ENCODE measurements around the gene LATS2. TPM values are rescaled to one million over a fixed set of nuclear protein-coding genes. Genes with fewer than 3 reads are reported as not detected.

Gene LATS2
- total RNA-seq, 1 experiment from 2014 or later, result 18.8 TPM

DNA sequence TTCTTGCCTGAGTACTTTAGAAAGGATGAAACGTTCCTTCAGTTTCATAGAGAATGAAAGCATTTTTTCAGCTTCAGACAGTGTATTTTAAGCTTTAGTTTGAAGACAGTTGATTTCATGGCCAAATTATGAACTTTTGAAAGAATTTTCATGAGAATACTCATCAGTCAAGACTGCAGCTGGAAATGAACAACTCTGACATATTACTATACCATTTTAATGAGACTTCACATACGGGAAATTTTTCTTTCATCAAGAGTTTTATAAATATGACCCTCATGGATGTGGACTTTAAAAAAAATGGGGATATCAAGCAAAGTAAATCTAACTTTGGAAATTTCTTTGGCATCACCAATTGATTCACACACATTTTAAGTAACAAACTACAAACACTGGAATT, 6.4 kb downstream of the LATS2 start:
- H3K27ac ChIP-seq (ENCODE audit: low read depth, low read length), result no peak overlapping the region
- no peaks in the 10 kb centered on the region for H3K9me3 ChIP-seq (ENCODE audit: control insufficient read depth in 1 of 2, insufficient read depth in 1 of 2, low read depth in 1 of 2, low read length in 2 of 2)
- ATAC-seq, result no peak
- TF ChIP-seq CEBPB (IDR thresholded peaks at IDR 0.05; ENCODE audit: low read depth) (no peak), ZNF274 (IDR thresholded peaks at IDR 0.05; ENCODE audit: low read depth, low read length) (no peak), YY1 (IDR thresholded peaks at IDR 0.05; ENCODE audit: extremely low read depth, insufficient replicate concordance, low read depth, low read length) (no peak), POLR2A (IDR thresholded peaks at IDR 0.05; ENCODE audit: borderline replicate concordance, extremely low read depth, insufficient read depth, insufficient read length) (no peak), ZFX (IDR thresholded peaks at IDR 0.05) (no peak), SP1 (IDR thresholded peaks at IDR 0.05; ENCODE audit: low read depth) (no peak), CBX3 (IDR thresholded peaks at IDR 0.05; ENCODE audit: low read depth) (no peak)
- TF ChIP-seq, protein P1, sequence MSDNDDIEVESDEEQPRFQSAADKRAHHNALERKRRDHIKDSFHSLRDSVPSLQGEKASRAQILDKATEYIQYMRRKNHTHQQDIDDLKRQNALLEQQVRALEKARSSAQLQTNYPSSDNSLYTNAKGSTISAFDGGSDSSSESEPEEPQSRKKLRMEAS (IDR thresholded peaks at IDR 0.05), result no peak
- TF ChIP-seq, protein P2, sequence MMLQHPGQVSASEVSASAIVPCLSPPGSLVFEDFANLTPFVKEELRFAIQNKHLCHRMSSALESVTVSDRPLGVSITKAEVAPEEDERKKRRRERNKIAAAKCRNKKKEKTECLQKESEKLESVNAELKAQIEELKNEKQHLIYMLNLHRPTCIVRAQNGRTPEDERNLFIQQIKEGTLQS (IDR thresholded peaks at IDR 0.05), result no peak
- TF ChIP-seq, protein P3, sequence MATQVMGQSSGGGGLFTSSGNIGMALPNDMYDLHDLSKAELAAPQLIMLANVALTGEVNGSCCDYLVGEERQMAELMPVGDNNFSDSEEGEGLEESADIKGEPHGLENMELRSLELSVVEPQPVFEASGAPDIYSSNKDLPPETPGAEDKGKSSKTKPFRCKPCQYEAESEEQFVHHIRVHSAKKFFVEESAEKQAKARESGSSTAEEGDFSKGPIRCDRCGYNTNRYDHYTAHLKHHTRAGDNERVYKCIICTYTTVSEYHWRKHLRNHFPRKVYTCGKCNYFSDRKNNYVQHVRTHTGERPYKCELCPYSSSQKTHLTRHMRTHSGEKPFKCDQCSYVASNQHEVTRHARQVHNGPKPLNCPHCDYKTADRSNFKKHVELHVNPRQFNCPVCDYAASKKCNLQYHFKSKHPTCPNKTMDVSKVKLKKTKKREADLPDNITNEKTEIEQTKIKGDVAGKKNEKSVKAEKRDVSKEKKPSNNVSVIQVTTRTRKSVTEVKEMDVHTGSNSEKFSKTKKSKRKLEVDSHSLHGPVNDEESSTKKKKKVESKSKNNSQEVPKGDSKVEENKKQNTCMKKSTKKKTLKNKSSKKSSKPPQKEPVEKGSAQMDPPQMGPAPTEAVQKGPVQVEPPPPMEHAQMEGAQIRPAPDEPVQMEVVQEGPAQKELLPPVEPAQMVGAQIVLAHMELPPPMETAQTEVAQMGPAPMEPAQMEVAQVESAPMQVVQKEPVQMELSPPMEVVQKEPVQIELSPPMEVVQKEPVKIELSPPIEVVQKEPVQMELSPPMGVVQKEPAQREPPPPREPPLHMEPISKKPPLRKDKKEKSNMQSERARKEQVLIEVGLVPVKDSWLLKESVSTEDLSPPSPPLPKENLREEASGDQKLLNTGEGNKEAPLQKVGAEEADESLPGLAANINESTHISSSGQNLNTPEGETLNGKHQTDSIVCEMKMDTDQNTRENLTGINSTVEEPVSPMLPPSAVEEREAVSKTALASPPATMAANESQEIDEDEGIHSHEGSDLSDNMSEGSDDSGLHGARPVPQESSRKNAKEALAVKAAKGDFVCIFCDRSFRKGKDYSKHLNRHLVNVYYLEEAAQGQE (IDR thresholded peaks at IDR 0.05; ENCODE audit: low read depth), result no peak
- POLR2A ChIA-PET, result no interaction called here
- no peaks in the 10 kb centered on the region for H3K9me2 ChIP-seq (ENCODE audit: insufficient read depth)
- no peak overlapping the region for H3K4me2 ChIP-seq (ENCODE audit: low read length)
- H3K79me2 ChIP-seq (ENCODE audit: insufficient read depth, low read length), result peaks cover 98% of the 10 kb centered on the region
- CTCF ChIA-PET, result no interaction called here
- no peak overlapping the region for H3K4me3 ChIP-seq (replicated peaks in 1 of 2; ENCODE audit: low read depth in 1 of 2, low read length in 2 of 2)
- H3K4me1 ChIP-seq (ENCODE audit: control insufficient read depth in 1 of 2, insufficient read depth in 2 of 2, low read length in 2 of 2), result peaks cover 16% of the 10 kb centered on the region in 2 experiments
- DNase-seq (ENCODE audit: low read depth, low spot score), result no peak
- H2AFZ ChIP-seq (ENCODE audit: low read depth, low read length, poor library complexity, severe bottlenecking), result no peak overlapping the region
- H3K9ac ChIP-seq (ENCODE audit: low read length), result no peak overlapping the region
- H3K36me3 ChIP-seq (ENCODE audit: control insufficient read depth in 1 of 2, insufficient read depth in 2 of 2, low read length in 2 of 2), result no peaks in the 10 kb centered on the region
- intact Hi-C loops (cut with micrococcal nuclease), result no loop called here
- RAD21 ChIA-PET (ENCODE audit: low non-redundant PET in 1 of 2, low total read pairs in 2 of 2, uncharacterized antibody in 2 of 2, unreplicated experiment in 2 of 2), result no interaction called here
- H3K27me3 ChIP-seq (ENCODE audit: insufficient read depth, low read length), result no peaks in the 10 kb centered on the region
- H4K20me1 ChIP-seq (ENCODE audit: insufficient read depth), result no peaks in the 10 kb centered on the region
- BruUV-seq (replicated peaks), result no TSS peak

Data from HCT116 (cell line).